ENCODE results near the gene TNRC18.
A peak's percentile ranks its signal among the peaks of the same experiment; 100 is the strongest.
"Not testable (repeated sequence)": the region's sequence is repeated elsewhere in the genome, so short reads cannot be mapped to it uniquely, and the experiment has no call there.

Gene TNRC18, protein sequence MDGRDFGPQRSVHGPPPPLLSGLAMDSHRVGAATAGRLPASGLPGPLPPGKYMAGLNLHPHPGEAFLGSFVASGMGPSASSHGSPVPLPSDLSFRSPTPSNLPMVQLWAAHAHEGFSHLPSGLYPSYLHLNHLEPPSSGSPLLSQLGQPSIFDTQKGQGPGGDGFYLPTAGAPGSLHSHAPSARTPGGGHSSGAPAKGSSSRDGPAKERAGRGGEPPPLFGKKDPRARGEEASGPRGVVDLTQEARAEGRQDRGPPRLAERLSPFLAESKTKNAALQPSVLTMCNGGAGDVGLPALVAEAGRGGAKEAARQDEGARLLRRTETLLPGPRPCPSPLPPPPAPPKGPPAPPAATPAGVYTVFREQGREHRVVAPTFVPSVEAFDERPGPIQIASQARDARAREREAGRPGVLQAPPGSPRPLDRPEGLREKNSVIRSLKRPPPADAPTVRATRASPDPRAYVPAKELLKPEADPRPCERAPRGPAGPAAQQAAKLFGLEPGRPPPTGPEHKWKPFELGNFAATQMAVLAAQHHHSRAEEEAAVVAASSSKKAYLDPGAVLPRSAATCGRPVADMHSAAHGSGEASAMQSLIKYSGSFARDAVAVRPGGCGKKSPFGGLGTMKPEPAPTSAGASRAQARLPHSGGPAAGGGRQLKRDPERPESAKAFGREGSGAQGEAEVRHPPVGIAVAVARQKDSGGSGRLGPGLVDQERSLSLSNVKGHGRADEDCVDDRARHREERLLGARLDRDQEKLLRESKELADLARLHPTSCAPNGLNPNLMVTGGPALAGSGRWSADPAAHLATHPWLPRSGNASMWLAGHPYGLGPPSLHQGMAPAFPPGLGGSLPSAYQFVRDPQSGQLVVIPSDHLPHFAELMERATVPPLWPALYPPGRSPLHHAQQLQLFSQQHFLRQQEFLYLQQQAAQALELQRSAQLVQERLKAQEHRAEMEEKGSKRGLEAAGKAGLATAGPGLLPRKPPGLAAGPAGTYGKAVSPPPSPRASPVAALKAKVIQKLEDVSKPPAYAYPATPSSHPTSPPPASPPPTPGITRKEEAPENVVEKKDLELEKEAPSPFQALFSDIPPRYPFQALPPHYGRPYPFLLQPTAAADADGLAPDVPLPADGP (N-terminal part only)

DNA sequence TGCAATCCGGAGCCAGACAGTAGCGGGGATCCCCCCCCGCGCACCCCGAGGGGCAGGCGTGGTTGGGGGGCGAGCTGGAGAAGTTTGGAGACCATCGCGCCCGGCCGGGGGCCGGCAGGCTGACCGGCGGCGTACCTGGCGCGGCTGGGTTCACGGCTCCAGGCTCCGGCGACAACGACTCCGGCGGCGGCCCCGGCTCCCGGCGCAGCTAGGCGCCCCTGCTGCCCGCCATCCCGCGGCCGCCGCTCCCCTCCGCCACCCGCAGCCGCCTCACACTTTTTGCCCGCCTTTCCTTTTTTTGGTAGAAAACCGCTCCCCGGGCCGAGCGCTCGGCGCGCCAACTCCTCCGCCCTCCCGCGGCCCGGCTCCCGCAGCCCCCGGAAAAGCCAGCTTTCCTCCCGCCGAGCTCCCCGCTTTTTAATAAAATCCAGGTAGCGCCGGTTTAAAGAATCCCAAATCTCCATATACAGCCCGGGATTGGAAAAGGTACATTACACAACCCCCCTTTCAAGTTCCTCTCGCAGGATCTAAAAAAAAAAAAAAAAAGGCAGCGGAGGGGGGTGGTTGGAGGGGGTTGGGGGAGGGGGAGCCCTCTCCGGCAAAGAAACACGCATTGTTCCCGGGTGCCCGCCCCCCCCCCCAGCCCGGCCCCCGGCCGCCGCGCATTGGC lies at the start of gene TNRC18:
Gene TNRC18 (minus strand): TSS at position 529 of the 670 bp plus-strand sequence. CDS start 2,588 bp downstream, outside the sequence.
- no peak for DNase-seq

DNA sequence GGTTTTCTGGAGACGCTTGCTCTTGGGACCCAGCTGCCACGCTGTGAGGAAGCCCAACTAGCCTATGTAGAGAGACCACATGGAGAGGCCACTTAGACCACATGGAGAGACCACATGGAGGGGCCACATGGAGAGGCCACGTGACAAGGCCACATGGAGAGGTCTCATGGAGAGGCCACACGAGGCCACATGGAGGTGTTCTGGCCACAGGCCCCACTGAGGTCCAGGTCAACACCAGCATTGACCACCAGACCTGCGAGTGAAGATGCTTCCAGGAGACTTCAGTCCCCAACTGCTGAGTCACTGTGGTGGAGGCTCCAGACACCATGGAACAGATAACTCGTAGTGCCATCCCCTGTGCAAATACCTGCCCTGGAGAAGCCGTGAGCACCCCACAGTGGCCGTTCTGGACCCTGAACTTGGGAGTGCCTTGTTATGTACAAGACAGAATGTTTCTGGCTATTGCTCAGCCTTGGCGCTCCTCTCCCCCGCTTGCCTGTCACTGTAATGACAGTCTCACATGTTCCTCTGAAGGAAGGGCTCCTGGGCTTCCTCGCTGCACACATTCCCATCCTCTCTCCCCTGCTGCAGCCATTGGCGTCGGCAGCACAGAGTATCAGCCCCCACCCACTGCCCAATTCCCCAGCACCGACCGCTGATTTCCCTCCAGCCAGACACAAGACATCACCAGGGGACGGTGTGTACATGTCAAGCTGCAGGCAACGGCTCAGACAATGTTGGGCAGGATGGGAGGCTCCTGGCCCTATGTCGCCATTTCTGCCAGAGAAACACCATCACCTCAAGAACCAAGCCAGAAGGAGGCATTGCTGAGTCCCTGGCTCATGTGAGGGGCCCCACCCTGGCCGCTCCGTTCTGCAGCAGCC lies 49.0 kb upstream of the TNRC18 start:
- no peak for DNase-seq

- not testable (repeated sequence) for DNase-seq
Observed at GRCh38 chr7:5471623-5472022, 48.0 kb upstream of the TNRC18 start.

DNA sequence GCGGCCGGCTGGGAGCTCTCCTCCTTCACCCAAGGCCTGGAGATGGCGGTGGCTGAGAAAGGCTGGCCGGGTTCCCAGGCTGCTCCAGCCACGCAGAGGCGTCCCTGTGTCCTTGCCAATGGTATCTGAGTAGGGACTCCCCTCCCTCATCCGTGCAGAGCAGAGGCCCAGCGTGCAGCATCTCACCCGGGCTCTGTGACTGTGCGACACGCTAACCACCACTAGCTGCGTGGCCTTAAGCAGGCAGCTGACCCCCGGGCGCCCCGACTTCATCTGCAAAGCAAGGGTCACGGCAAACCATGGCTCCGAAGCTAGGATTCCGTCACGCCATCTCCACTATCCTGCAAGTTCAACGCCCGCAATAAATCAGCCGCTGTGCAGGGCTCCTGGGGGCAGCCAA lies 47.2 kb upstream of the TNRC18 start:
- DNase-seq: no peak

- no peak for DNase-seq
Observed at GRCh38 chr7:5470167-5470532, 46.5 kb upstream of the TNRC18 start.

GRCh38 chr7:5469375-5470166 lies 45.9 kb upstream of the TNRC18 start:
- DNase-seq: no peak

DNA sequence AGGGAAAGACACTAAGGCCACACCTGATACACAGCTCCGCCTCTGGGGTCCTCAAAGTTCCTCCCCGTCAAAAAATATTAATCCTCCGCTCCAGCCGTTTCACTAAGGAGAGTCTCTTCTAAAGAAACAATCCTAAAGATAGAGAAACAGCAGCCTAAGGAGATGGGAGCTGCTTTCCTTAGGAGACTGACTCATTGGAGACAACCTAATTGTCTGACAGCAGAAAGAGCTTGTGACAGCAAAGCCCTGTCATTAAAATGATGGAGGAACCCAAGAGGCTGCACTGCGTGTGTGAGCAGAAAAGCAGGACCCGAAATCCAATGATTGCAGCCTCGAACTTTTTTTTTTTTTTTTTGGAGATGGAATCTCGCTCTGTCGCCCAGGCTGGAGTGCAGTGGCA lies 44.0 kb upstream of the TNRC18 start:
- no peak for DNase-seq

DNA sequence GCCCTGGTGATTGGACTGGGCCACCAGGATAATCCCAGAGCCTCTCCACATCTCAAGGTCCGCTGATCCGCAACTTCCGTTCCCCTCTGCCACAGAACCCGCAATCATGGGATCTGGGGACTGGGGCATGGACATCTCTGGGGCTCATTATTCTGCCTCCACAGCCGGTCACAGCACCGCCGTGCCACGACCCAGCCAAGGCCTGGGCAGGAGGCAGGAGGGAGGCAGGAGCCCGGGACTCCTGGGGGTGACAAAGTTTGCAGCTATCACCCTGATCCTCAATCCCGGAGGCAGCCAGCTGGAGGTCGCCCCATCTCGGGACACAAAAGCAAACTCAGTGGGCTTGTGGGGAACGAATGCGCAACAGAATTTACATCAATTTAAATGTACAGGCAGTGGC lies 42.9 kb upstream of the TNRC18 start:
- no peak for DNase-seq

DNA sequence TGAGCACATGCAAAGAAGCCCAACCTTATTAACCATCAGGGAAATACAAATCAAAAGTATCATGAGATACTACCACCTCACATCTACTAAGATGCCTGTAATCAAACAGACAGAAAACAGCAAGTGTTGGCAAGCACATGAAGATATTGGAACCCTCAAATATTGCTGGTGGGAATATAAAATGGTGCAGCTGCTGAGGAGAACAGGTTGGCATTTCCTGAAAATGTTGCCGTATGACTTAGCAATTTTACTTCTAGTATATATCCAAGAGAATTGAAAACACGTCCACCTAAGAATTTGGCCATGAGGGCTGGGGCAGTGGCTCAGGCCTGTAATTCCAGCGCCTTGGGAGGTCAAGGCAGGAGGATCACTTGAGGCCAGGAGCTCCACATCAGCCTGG lies 39.4 kb upstream of the TNRC18 start:
- no peak for DNase-seq

GRCh38 chr7:5462216-5462615 lies 38.6 kb upstream of the TNRC18 start:
- DNase-seq: no peak

DNA sequence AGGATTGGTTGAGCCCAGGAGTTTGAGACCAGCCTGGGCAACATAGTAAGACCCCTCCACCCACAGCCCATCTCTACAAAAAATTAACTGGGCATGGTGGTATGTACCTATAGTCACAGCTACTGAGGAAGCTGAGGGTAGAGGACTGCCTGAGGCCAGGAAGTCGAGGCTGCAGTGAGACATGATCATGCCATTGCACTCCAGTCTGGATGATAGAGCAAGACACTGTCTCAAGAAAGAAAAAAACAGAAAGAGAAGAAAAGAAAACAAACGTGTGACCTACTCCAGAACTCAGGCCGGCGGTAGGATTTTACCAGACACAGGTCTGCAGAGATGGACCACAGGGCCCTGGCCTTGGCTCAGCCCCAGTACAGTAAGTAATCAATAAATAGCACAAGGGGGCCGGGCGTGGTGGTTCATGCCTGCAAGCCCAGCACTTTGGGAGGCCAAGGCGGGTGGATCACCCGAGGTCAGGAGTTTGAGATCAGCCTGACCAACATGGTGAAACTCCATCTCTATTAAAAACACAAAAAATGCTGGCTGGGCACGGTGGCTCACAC lies 35.4 kb upstream of the TNRC18 start:
- no peak for DNase-seq

- DNase-seq: no peak
Observed at GRCh38 chr7:5457245-5457735, 33.7 kb upstream of the TNRC18 start.

DNA sequence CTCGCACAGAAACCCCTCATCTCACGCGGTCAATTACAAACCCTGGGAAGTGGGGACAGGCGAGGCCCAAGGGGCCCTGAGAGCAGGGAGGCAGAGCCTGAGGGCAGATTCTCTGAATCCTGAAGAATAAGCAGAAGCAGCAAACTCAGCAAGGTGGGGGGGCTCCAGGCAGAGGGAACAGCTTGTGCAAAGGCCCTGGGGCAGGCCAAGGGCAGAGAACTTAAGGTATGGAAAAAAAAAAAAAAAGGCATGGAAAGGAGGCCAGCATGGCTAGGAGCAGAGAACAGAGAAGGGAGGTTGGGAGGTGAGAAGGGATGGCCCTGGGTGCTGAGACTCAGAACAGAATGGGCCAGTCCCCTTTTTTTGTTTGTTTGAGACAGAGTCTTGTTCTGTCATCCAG lies 32.8 kb upstream of the TNRC18 start:
- DNase-seq: no peak

- DNase-seq: no peak
Observed at GRCh38 chr7:5455581-5456219, 32.1 kb upstream of the TNRC18 start.

DNA sequence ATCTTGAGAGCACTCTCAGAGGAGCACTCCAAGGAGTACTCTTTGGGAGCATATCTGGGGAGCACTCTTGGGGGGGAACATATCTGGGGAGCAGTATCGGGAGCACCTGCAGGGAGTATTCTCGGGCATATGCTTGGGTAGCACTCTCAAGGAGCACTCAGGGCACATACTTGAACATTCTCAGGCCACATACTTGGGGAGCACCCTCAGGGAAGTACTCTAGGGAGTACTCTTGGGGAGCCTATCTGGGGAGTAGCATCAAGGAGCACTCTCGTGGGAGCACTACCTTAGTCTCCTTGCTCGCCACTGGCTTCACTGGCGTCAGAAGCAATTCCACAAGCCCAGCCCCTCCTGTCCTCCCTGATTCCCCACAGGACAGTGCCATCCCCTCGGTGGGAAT lies 31.5 kb upstream of the TNRC18 start:
- no peak for DNase-seq

DNA sequence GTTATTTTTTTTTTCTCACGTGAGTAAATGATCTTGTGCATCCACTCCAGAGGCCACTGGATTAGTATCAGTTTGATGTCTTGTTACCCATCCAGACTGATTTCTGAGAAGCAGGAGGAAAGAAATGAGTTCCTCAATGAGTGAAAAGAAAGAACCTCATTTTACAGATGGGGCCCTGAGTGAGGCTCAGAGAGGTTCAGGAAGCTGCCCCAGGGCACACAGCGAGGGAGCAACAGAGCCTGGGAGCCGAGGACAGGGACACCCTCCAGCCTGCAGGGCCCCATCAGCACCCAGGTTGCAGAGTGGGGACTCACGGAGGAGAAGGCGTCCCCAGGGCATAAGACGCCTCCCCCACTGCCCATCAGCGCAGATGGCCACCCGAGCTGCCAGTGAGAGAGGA lies 30.9 kb upstream of the TNRC18 start:
- no peak for DNase-seq

- DNase-seq: no peak
Observed at GRCh38 chr7:5453566-5454075, 30.0 kb upstream of the TNRC18 start.

DNA sequence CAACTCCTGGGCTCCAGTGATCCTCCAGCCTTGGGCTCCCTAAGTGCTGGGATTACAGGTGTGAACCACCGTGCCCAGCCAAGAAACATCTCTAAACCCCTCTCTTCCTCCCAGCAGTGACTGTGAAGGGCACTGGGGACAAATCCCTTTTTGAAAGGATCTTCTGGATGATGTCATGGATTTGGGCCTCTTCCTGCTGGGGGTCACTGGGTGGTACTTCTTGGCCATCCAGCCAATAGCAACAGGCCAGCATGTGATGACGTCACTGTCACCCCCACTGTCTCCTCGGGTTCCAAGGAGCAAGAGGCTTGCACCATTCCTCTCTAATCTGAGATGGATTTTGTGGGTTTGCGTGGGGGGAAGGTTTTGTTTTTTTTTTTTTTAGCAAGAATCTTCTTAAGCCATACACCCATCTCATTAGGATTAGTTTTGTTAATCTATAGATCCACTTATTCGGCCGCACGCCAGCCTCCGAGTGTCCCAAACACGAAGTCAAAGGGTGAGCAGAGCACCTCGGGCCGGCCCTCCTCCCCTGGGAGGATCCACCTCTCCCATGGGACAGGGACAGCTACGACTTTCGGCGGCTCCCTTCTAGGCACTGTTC lies 29.4 kb upstream of the TNRC18 start:
- DNase-seq: peak; percentile 32 to 49

DNA sequence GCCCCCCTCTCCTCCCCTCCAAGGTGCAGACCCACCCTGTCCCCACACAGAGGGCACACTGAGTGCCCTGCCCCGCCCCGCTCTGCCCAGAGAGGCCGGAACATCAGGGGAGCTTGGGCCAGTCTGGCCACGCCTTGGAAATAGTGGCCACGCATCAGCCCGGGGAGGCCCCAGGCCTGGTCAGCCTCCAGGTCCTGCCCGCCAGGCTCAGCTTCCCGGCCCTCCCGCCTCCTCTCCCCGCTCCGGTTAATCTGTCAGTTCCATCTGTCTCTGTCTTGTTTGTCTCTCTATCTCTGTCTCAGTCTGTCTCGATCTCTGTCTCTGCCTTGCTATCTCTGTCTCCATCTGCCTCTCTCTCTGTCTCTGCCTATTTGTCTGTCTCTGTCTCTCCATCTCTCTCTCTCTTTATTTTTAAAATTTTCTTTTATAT lies 28.9 kb upstream of the TNRC18 start:
- DNase-seq: no peak

Data from inflammatory macrophage treated with lipopolysaccharide for 1 hour (primary cell).